NCI-H1092 treated with DMSO at 0.1 percent for 48 hours (cell line): ENCODE measurements around the gene SPOCK2.
"Not testable (repeated sequence)": the region's sequence is repeated elsewhere in the genome, so short reads cannot be mapped to it uniquely, and the experiment has no call there.

Experiments used
- DNase-seq: peaks from one replicate; lab custom pipeline; 2025; lab: John Stamatoyannopoulos, UW

SPOCK2 gene

GRCh38 chr10:72108004-72108370 is 19.6 kb upstream of the SPOCK2 start:
- DNase-seq = not testable (repeated sequence)

- DNase-seq = no peak
Measured at GRCh38 chr10:72107325-72108003, 19.1 kb upstream of the SPOCK2 start.

- DNase-seq = no peak
Measured at GRCh38 chr10:72106896-72107295, 18.5 kb upstream of the SPOCK2 start.

GRCh38 chr10:72106154-72106849 is 18.0 kb upstream of the SPOCK2 start:
- no peak for DNase-seq

GRCh38 chr10:72105710-72106109 is 17.4 kb upstream of the SPOCK2 start:
- DNase-seq = no peak

GRCh38 chr10:72105098-72105475 is 16.7 kb upstream of the SPOCK2 start:
- DNase-seq = no peak

- DNase-seq = no peak
Measured at GRCh38 chr10:72104472-72105097, 16.2 kb upstream of the SPOCK2 start.

- no peak for DNase-seq
Measured at GRCh38 chr10:72099600-72099921, 11.2 kb upstream of the SPOCK2 start.

GRCh38 chr10:72098836-72099599 is 10.7 kb upstream of the SPOCK2 start:
- DNase-seq = no peak

- DNase-seq = no peak
Measured at GRCh38 chr10:72098301-72098835, 10.0 kb upstream of the SPOCK2 start.

GRCh38 chr10:72097448-72098300 is 9.3 kb upstream of the SPOCK2 start:
- no peak for DNase-seq

- no peak for DNase-seq
Measured at GRCh38 chr10:72096115-72097000, 8.0 kb upstream of the SPOCK2 start.

GRCh38 chr10:72095195-72095594 is 6.8 kb upstream of the SPOCK2 start:
- DNase-seq = no peak

- no peak for DNase-seq
Measured at GRCh38 chr10:72094574-72094973, 6.2 kb upstream of the SPOCK2 start.

GRCh38 chr10:72093450-72093849 is 5.1 kb upstream of the SPOCK2 start:
- no peak for DNase-seq

- no peak for DNase-seq
Measured at GRCh38 chr10:72092987-72093386, 4.6 kb upstream of the SPOCK2 start.

GRCh38 chr10:72092171-72092924 is 4.0 kb upstream of the SPOCK2 start:
- DNase-seq = no peak

- no peak for DNase-seq
Measured at GRCh38 chr10:72090326-72090725, 2.0 kb upstream of the SPOCK2 start.

GRCh38 chr10:72089618-72090017 is 1.3 kb upstream of the SPOCK2 start:
- peak; percentile 27 for DNase-seq
